IMR-90 (cell line): ENCODE results near the gene FAM47E. TPM values are rescaled to one million over a fixed set of nuclear protein-coding genes. Genes with fewer than 3 reads are reported as not detected.

ENCODE experiments used
- ATAC-seq: fragments of 200-7000 bp; cut with Tn5 transposase; 2 replicates; pipeline ENCODE4 v1.9.1; 2020; ENCODE audit warnings: low read depth, mild to moderate bottlenecking, moderate library complexity
- BruUV-seq: library from RNA; stranded (reverse); fragments of 400-500 nt; replicated peaks from 2 replicates; lab custom pipeline; 2021; lab: Mats Ljungman, UMichigan
- CTCF ChIA-PET: fragments of 300-600 bp; formaldehyde crosslinking; extraction: SDS; loops from one replicate; lab custom pipeline; 2021; ENCODE audit warnings: antibody characterized with exemption; lab: Yijun Ruan, JAX
- POLR2A ChIA-PET: fragments of 300-600 bp; sonication (Branson Sonifier 250); formaldehyde crosslinking; loops from one replicate; lab custom pipeline; 2022; ENCODE audit warnings: antibody characterized with exemption; ENCODE audit not compliant: unreplicated experiment; lab: Charles Lee
- DNase-seq: peaks from one replicate; pipeline ENCODE4 v3.0.0; 2013
- H2AFZ ChIP-seq: replicated peaks from 2 replicates; pipeline ENCODE3; 2013; ENCODE audit warnings: low read length, mild to moderate bottlenecking; ENCODE audit not compliant: poor library complexity
- H2AK5ac ChIP-seq: 2 replicates; pipeline ENCODE4 v1.6.1; 2013; ENCODE audit warnings: low read depth, low read length, inconsistent platforms
- H2AK9ac ChIP-seq: replicated peaks from 2 replicates; pipeline ENCODE3; 2013; ENCODE audit warnings: mild to moderate bottlenecking, low read depth, low read length, moderate library complexity; ENCODE audit not compliant: poor library complexity
- H2BK120ac ChIP-seq: 2 replicates; pipeline ENCODE4 v1.6.1; 2013; ENCODE audit warnings: low read depth, low read length, inconsistent platforms
- H2BK15ac ChIP-seq: 3 replicates; pipeline ENCODE4 v1.6.1; 2013; ENCODE audit warnings: low read depth, low read length, inconsistent platforms
- H2BK20ac ChIP-seq: 2 replicates; pipeline ENCODE4 v1.6.1; 2013; ENCODE audit warnings: low read depth, mild to moderate bottlenecking, inconsistent platforms, low read length, moderate library complexity
- H2BK5ac ChIP-seq: 2 replicates; pipeline ENCODE4 v1.6.1; 2013; ENCODE audit warnings: mild to moderate bottlenecking, low read depth, low read length, inconsistent platforms; ENCODE audit not compliant: poor library complexity, severe bottlenecking
- H3K14ac ChIP-seq: replicated peaks from 2 replicates; pipeline ENCODE4 v1.6.1; 2013; ENCODE audit warnings: low read depth, low read length, inconsistent platforms
- H3K18ac ChIP-seq: 2 replicates; pipeline ENCODE4 v1.6.1; 2013; ENCODE audit warnings: low read depth, low read length, control low read depth
- H3K23ac ChIP-seq: 2 replicates; pipeline ENCODE4 v1.6.1; 2013; ENCODE audit warnings: low read depth, low read length, inconsistent platforms
- H3K27ac ChIP-seq: 2 replicates; pipeline ENCODE4 v1.5.1; 2013; ENCODE audit warnings: mild to moderate bottlenecking, control low read depth, low read length; ENCODE audit not compliant: insufficient read depth
- H3K27me3 ChIP-seq: 2 replicates; pipeline ENCODE4 v1.6.1; 2013; ENCODE audit warnings: low read length; ENCODE audit not compliant: control insufficient read depth, insufficient read depth
- H3K36me3 ChIP-seq: 2 replicates; pipeline ENCODE4 v1.6.1; 2013; ENCODE audit warnings: low read length, mixed read lengths; ENCODE audit not compliant: control insufficient read depth, insufficient read depth
- H3K4ac ChIP-seq: 2 replicates; pipeline ENCODE4 v1.6.1; 2013; ENCODE audit warnings: low read depth, low read length, inconsistent platforms
- H3K4me1 ChIP-seq: 2 replicates; pipeline ENCODE4 v1.6.1; 2013; ENCODE audit warnings: low read length, mixed read lengths; ENCODE audit not compliant: control insufficient read depth, insufficient read depth
- H3K4me2 ChIP-seq: 2 replicates; pipeline ENCODE4 v1.6.1; 2013; ENCODE audit warnings: low read depth, mild to moderate bottlenecking, control low read depth, low read length, moderate library complexity
- H3K4me3 ChIP-seq: 2 replicates; pipeline ENCODE4 v1.5.1; 2013; ENCODE audit warnings: low read depth, mild to moderate bottlenecking, control low read depth, low read length, moderate library complexity; ENCODE audit not compliant: insufficient read depth
- H3K56ac ChIP-seq: 2 replicates; pipeline ENCODE4 v1.6.1; 2013; ENCODE audit warnings: low read length, inconsistent platforms; ENCODE audit not compliant: insufficient read depth; ENCODE audit errors: extremely low read depth
- H3K79me1 ChIP-seq, 2 experiments: 2 replicates each; pipeline ENCODE4 v1.6.1; 2013; ENCODE audit warnings: low read length in 2 of 2, inconsistent platforms in 1 of 2, low read depth in 1 of 2
- H3K9ac ChIP-seq: 2 replicates; pipeline ENCODE4 v1.6.1; 2013; ENCODE audit warnings: low read depth, low read length, control low read depth
- H3K9me1 ChIP-seq: 2 replicates; pipeline ENCODE4 v1.6.1; 2013; ENCODE audit warnings: low read length, inconsistent platforms; ENCODE audit not compliant: insufficient read depth
- H3K9me3 ChIP-seq: 2 replicates; pipeline ENCODE4 v1.6.1; 2013; ENCODE audit warnings: low read length; ENCODE audit not compliant: control insufficient read depth, insufficient read depth
- H4K20me1 ChIP-seq: 2 replicates; pipeline ENCODE4 v1.6.1; 2013; ENCODE audit warnings: low read length, inconsistent platforms; ENCODE audit not compliant: insufficient read depth
- H4K5ac ChIP-seq: 2 replicates; pipeline ENCODE4 v1.6.1; 2013; ENCODE audit warnings: mild to moderate bottlenecking, low read depth, low read length, control low read depth
- H4K8ac ChIP-seq, 2 experiments: 2 replicates each; pipeline ENCODE4 v1.6.1; 2013; ENCODE audit warnings: low read depth in 2 of 2, low read length in 2 of 2, control low read depth in 1 of 2, inconsistent platforms in 1 of 2
- H4K91ac ChIP-seq: 2 replicates; pipeline ENCODE4 v1.6.1; 2013; ENCODE audit warnings: low read depth, low read length, inconsistent platforms; ENCODE audit not compliant: insufficient read depth
- CHD1 ChIP-seq: IDR thresholded peaks from 2 replicates; pipeline ENCODE4 v1.6.1; 2012; ENCODE audit warnings: low read depth, low read length, improper control_type of control experiment
- ELK1 ChIP-seq: fragments of 150-350 bp; IDR thresholded peaks from 2 replicates; pipeline ENCODE4 v1.6.1; 2016; ENCODE audit warnings: low read depth, mild to moderate bottlenecking, low read length, moderate library complexity, borderline replicate concordance
- MAFK ChIP-seq: IDR thresholded peaks from 2 replicates; pipeline ENCODE4 v1.6.1; 2012; ENCODE audit warnings: low read depth, low read length, improper control_type of control experiment
- WGBS, 2 experiments: methylation state at CpG; one replicate each; pipeline versions ENCODE4 v1.1.5 to v1.1.7; 2013; ENCODE audit warnings: missing lambda C conversion rate in 2 of 2; ENCODE audit not compliant: insufficient read length in 1 of 2; ENCODE audit errors: extremely low coverage in 2 of 2; 5-methylcytosine and 5-hydroxymethylcytosine counted together
- dilution Hi-C: fragments of 300-500 bp; cut with HindIII; formaldehyde crosslinking; loops from one replicate; pipeline ENCODE4 v1.14.3; 2018; ENCODE audit warnings: low sequenced_read_pairs; ENCODE audit not compliant: unreplicated experiment
- in situ Hi-C: fragments of 300-500 bp; cut with MboI; formaldehyde crosslinking; loops from 3 replicates; pipeline ENCODE4 v1.14.3; 2019; ENCODE audit warnings: low sequenced_read_pairs, inconsistent platforms, mixed read lengths
- intact Hi-C: fragments of 100-400 bp; cut with micrococcal nuclease; formaldehyde crosslinking; loops from 2 replicates; pipeline ENCODE4 v1.10.0; 2022
- polyA plus RNA-seq, 3 experiments: library from polyadenylated mRNA; depleted of rRNA; stranded (reverse); fragments of >200 nt; gene quantifications; 2 replicates each; pipeline ENCODE4 v1.2.3, GENCODE V29; 2012; ENCODE audit warnings: low replicate concordance in 1 of 3
- total RNA-seq: library from RNA; depleted of rRNA; stranded (reverse); fragments of >200 nt; gene quantifications from 2 replicates; pipeline ENCODE4 v1.2.3, GENCODE V29; 2012
- TF ChIP-seq, protein P1 (sequence below): fragments of 150-350 bp; IDR thresholded peaks from 2 replicates; pipeline ENCODE4 v1.6.1; 2017; ENCODE audit warnings: mild to moderate bottlenecking, antibody characterized with exemption, low read length, low read depth
- TF ChIP-seq, protein P2 (sequence below): conservative IDR thresholded peaks from 2 replicates; pipeline ENCODE4 v1.5.1; 2012; ENCODE audit warnings: mild to moderate bottlenecking, low read depth, low read length, improper control_type of control experiment

FAM47E gene
- total and polyA plus RNA-seq, 2 of the 4 experiments (the other 2 are of a cell fraction), result 0.05 TPM; not detected in 1

DNA sequence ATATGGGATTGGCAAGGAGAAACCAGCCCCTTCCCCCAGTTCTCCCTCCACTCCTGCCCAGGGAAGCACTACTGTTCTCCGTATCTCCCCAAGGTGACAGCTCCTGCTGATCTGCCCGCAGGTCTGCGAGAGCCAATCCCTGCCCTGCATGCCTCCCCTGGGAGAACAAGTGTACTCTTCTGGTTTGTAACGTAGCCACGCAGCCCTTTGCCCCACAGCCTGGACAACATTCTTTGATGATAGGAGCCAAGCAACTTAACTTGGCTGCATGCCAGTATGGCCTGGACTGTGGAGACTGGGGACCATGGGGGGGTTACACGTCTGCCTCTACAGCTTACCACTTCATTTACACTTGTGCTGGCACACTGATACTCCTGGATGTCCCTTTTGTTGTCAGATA lies 57.0 kb downstream of the FAM47E start:
- Histone ChIP-seq H2AK5ac (no peak overlapping the region), H2BK5ac (no peak overlapping the region), H4K91ac (no peak overlapping the region), H2BK120ac (no peak overlapping the region), H3K4ac (no peak overlapping the region), H3K9ac (no peak overlapping the region), H3K79me1 (peaks cover 28 to 40% of the 10 kb centered on the region in 2 experiments; a peak in 3 of 4 replicates), H2AK9ac (no peak overlapping the region), H3K9me3 (no peaks in the 10 kb centered on the region), H2AFZ (no peak overlapping the region), H3K4me1 (peaks cover 6% of the 10 kb centered on the region; the same call in 1 of the 2 replicates), H2BK15ac (no peak overlapping the region), H4K20me1 (no peaks in the 10 kb centered on the region; the same call in 1 of the 2 replicates), H3K27me3 (no peaks in the 10 kb centered on the region), H2BK20ac (no peak overlapping the region), H3K36me3 (peaks cover 8% of the 10 kb centered on the region), H3K56ac (no peak overlapping the region), H3K18ac (no peak overlapping the region), H3K27ac (no peak overlapping the region), H3K4me2 (no peak overlapping the region; the same call in 1 of the 2 replicates), H3K14ac (no peak overlapping the region), H3K9me1 (peaks cover 20% of the 10 kb centered on the region), H4K5ac (no peak overlapping the region), H3K4me3 (no peak overlapping the region), H3K23ac (no peak overlapping the region), H4K8ac (no peak overlapping the region)
- intact Hi-C loops, result no loop called here
- no peak for DNase-seq
- 64% methylated on average over 5 of the region's 6 CpGs; no CpG with 5 or more reads in 1 of the 2 experiments for WGBS, 2 experiments
- ChIA-PET POLR2A (no interaction called here), CTCF (no interaction called here)
- in situ Hi-C loops, result no loop called here
- TF ChIP-seq, protein P1, sequence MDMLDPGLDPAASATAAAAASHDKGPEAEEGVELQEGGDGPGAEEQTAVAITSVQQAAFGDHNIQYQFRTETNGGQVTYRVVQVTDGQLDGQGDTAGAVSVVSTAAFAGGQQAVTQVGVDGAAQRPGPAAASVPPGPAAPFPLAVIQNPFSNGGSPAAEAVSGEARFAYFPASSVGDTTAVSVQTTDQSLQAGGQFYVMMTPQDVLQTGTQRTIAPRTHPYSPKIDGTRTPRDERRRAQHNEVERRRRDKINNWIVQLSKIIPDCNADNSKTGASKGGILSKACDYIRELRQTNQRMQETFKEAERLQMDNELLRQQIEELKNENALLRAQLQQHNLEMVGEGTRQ, result no peak
- TF ChIP-seq ELK1 (no peak), MAFK (no peak), CHD1 (no peak)
- TF ChIP-seq, protein P2, sequence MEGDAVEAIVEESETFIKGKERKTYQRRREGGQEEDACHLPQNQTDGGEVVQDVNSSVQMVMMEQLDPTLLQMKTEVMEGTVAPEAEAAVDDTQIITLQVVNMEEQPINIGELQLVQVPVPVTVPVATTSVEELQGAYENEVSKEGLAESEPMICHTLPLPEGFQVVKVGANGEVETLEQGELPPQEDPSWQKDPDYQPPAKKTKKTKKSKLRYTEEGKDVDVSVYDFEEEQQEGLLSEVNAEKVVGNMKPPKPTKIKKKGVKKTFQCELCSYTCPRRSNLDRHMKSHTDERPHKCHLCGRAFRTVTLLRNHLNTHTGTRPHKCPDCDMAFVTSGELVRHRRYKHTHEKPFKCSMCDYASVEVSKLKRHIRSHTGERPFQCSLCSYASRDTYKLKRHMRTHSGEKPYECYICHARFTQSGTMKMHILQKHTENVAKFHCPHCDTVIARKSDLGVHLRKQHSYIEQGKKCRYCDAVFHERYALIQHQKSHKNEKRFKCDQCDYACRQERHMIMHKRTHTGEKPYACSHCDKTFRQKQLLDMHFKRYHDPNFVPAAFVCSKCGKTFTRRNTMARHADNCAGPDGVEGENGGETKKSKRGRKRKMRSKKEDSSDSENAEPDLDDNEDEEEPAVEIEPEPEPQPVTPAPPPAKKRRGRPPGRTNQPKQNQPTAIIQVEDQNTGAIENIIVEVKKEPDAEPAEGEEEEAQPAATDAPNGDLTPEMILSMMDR, result no peak
- dilution Hi-C loops, result no loop called here
- no TSS peak for BruUV-seq
- no peak for ATAC-seq
